GM18870 (cell line): ENCODE measurements around the gene GRAPL.
"Not testable (repeated sequence)": the region's sequence is repeated elsewhere in the genome, so short reads cannot be mapped to it uniquely, and the experiment has no call there.

Experiments used
- ATAC-seq: cut with Tn5 transposase; IDR thresholded peaks from one replicate; pipeline ENCODE4 v1.9.1; 2021; ENCODE audit warnings: moderate library complexity; ENCODE audit not compliant: unreplicated experiment

GRAPL gene

GRCh38 chr17:19127148-19127980 is at the start of gene GRAPL:
Gene GRAPL, plus strand, starts transcription at chr17:19127589. Its CDS starts 31 bp downstream, at chr17:19127620.
- ATAC-seq = not testable (repeated sequence)

- not testable (repeated sequence) for ATAC-seq
Measured at GRCh38 chr17:19088804-19089685, 38.3 kb upstream of the GRAPL start.

DNA sequence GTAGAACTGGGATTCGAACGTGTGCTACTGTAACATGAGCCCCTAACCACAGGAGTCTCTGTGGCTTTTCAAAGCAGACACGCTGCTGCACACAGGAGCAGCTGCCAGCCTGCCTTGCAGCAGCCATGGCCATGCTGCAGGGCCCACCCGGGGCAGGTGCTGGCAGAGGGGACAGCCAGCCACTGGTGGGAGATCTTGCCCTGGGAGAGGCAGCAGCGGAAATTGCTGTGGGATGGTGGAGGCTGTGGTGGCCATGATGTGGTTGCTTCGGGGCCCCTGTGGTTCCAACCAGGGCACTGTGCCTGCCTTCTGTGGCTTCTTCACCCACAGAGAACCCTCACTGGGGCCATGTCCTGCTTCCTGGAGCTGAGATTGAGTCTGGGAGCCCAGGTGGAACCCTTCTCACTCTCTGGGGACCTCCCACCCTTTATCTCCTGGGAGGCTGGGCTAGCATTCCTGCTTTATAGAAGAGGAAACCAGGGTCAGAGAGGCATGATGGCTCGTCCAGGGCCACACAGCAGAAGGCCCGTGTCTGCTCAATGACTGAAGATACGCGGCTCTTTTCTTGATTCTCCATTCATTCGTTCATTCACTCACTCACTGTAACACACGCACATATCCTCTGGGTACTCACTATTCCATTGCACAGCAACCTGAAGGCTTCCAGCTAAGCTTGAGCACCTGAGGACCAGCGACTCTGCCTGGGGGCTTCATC is 37.2 kb upstream of the GRAPL start:
- ATAC-seq = not testable (repeated sequence)

DNA sequence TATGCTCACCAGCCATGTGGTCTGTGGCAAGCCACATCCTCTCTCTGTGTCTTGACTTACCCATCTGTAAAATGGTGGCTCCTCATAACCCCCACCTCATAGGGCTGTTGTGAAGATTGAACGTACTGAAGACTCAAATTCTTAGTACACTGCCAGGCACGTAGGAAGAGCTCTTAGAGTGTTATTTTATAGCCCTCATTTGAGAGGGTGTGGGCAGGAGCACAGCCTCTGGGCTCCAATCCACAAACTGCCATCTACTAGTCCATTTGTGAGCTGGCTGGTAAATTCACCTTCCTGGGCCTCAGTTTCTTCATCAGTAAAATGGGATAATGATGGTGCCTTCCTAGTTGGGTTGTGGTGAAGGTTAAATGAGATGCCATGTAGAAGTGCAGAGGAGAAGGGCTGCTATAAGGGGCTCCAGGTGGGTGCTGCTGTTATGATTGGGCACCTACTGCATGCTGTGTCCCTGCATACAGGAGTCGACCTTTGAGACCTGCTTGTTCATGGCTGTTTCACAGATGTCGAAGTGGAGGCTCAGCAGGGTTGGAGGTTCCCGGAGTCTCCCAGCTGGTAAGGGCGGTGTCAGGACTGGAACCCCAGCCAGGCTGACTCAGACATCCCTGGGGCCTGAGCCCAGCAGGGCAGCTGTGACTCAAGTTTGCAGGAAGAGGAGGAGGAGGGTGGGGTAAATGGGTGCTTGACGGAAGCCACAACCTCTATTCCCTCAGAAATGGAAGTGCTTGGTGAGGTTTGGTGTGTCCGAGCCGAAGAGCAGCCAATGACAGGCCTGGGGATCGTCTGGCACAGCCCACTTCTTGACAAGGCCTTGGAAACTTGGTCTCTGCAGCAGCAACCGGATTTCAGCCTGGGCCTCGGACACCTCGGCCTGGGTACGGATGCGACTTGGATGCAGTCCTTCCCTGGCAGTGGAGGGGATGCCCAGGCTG is 34.4 kb upstream of the GRAPL start:
- ATAC-seq = not testable (repeated sequence)

GRCh38 chr17:19093684-19094438 is 33.5 kb upstream of the GRAPL start:
- ATAC-seq = not testable (repeated sequence)

DNA sequence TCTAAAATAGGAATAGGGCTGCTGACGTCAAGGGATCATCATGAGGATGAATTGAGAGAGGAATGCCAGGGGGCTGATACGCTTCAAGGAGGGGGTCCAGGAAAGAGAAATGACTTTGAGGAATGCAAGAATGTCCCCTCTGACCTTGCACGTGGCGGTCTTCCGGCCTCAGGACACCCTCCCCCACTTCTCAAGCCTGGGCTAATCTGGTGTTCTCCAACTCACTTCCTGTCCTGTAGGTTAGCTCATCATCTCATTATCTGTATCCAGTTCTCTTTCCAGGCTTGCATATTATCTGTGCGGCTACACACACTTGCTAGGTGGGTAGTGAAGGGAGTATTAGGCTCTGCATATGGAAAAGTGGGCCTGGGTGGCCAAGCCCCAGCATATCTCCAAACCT is 18.9 kb upstream of the GRAPL start:
- ATAC-seq = not testable (repeated sequence)

- ATAC-seq = not testable (repeated sequence)
Measured at GRCh38 chr17:19110189-19111097, 16.9 kb upstream of the GRAPL start.

- ATAC-seq = peak; percentile 57
Measured at GRCh38 chr17:19111111-19111711, 16.2 kb upstream of the GRAPL start.

DNA sequence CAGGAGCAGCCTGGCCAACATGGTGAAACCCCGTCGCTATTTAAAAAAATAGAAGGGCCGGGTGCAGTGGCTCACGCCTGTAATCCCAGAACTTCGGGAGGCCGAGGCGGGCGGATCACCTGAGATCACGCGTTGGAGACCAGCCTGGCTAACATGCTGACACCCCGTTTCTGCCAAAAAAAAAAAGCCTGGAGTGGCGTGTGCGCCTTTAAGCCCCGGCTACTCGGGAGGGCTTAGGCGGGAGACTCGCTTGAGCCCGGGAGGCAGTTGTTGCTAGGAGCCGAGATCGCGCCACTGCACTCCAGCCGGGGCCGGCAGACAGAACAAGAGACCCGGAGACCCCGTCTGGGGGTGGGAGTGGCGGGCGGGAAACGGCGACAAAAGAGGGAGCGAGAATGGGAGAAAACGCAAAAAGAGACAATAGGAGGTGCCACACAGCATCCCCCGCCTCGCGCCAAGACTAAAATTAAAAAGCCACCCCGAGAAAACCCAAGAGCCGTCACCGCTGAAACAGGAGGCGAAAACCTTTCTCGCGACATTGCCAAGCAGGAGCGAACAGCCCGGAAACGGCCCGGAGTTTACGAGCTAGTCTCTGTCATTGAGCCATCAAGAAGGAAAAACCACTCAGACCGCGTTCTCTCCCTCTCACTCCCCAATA is 15.5 kb upstream of the GRAPL start:
- ATAC-seq = peak; percentile 31

- ATAC-seq = not testable (repeated sequence)
Measured at GRCh38 chr17:19112459-19112826, 14.9 kb upstream of the GRAPL start.

GRCh38 chr17:19118695-19119094 is 8.7 kb upstream of the GRAPL start:
- not testable (repeated sequence) for ATAC-seq

DNA sequence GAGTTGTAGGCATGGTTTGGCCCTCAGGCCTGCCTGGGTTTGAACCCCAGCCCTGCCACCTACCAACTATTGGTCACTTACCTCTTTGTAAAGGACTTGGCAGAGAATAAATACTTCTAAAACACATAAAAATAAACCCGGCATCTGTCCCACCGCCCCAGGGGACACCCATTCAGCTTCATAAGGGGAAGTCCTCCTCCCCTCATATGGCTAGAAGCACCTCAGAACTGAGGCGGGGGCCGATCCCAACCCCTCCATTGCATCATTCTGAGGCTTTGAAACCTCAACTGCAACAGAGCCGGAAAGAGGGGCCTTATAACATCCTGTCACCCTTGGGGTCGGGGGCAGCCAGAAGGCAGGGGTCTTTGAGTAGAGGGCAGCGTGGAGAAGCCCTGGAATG is 2.1 kb upstream of the GRAPL start:
- not testable (repeated sequence) for ATAC-seq

DNA sequence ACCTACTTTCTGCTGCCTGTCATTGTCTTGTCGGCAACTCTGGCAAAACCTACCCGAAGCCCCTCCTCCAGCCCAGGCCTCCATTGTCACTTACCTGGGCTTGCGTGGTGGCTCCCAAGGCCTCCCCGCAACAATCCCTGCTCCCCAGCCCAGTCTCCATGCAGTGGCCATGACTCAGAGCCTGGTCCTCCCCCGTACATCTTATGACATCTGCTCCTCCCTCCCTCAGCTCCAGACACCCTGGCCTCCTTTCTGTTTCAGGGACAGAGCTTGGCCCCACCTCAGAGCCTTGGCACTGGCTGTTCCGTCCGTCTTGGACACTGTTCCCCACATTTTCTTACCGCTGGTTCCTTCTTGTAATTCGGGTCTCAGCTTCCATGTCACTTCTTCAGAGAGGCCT is 2.1 kb downstream of the GRAPL start:
- ATAC-seq = not testable (repeated sequence)

DNA sequence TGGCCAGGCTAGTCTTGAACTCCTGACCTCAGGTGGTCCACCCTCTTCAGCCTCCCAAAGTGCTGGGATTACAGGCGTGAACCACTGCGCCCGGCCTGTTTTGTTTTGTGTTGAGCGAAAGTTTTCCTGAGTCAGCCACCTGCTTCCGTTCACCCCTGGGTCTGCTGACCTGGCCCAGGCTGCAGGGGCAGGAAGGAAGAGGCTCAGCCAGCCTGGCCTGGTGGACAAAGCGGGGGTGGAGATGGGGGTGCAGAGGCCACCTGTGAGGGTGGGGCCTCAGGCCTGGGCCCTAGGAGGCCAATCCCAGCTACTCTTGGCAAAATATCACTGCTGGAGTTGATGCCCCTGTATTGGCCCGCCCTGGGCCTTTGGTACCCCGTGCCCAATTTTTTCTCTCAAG is 3.7 kb downstream of the GRAPL start:
- not testable (repeated sequence) for ATAC-seq

DNA sequence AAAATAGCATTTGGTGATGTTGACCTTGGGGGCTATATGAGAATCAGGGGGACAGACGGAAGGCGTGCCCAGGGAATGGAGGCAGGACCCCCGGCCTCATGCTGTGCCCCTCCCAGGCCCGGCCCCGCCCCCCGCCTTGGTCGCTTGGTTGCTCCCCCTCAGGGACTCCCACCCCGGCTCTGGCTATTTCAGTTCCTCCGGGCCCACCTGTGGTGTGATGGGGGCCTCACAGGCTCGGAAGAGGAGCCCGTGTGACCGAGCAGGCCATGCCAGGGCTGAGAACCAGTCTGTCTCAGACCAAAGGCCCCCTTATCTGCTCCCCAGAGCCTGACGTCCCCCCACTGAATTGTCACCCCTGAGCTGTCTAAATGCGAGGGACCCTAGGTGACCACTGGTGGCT is 4.4 kb downstream of the GRAPL start:
- ATAC-seq = not testable (repeated sequence)

DNA sequence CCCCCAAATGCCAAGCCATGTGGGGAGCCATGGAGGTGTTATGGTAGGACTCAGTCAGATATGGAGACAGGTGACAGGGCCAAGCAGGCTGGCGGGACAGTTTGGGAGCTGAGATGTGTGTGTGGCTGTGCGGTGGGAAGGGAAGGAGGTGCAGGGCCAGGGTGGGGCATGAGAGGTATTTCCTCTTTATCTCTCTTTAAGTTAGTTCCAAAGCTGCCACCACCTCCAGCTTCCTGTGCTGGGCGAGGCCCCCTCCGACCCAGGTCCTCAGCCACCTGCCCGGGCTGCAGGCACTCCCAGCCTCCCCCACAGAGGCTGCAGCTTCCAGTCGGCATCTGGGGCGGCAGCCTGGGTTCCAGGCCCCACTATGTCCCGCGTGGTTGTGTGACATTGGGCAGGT is 6.4 kb downstream of the GRAPL start:
- not testable (repeated sequence) for ATAC-seq

DNA sequence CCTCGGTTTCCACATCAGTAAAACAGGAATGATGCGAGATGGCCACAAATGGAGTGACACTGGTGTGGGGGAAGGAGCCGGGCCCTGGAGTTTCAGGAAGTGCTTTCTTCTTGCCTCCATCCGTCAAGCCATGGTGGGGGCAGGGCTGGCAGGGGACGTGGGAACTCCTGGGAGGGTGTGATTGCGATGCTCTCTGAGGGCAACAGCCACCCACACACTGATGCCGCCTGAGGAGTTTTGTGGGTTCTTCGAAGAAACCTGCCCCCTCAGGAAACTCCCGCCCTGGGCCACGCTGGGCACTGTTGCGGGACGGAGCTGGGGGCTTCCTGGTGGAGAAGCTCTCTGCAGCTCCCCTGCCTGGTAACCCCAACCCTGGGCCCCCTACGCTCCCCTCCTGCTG is 8.0 kb downstream of the GRAPL start:
- not testable (repeated sequence) for ATAC-seq
